Renal pelvis (tissue), 4 donors: ENCODE data around the gene CACNA1D. TPM values are rescaled to one million over a fixed set of nuclear protein-coding genes. Genes with fewer than 3 reads are reported as not detected.
"Not testable (repeated sequence)": the region's sequence is repeated elsewhere in the genome, so short reads cannot be mapped to it uniquely, and the experiment has no call there.

Experiments used
- DNase-seq: peaks from one replicate; pipeline ENCODE4 v3.0.0-alpha.2; 2013
- polyA plus RNA-seq, 3 donors: library from polyadenylated mRNA; unstranded; fragments of 120-200 nt; gene quantifications; one replicate each; pipeline ENCODE4 v1.2.1, GENCODE V29; 2013; ENCODE audit not compliant: insufficient read length in 3 of 3

CACNA1D gene
- polyA plus RNA-seq, 3 donors: 10.8 to 17.7 (median 17.5) TPM

DNA sequence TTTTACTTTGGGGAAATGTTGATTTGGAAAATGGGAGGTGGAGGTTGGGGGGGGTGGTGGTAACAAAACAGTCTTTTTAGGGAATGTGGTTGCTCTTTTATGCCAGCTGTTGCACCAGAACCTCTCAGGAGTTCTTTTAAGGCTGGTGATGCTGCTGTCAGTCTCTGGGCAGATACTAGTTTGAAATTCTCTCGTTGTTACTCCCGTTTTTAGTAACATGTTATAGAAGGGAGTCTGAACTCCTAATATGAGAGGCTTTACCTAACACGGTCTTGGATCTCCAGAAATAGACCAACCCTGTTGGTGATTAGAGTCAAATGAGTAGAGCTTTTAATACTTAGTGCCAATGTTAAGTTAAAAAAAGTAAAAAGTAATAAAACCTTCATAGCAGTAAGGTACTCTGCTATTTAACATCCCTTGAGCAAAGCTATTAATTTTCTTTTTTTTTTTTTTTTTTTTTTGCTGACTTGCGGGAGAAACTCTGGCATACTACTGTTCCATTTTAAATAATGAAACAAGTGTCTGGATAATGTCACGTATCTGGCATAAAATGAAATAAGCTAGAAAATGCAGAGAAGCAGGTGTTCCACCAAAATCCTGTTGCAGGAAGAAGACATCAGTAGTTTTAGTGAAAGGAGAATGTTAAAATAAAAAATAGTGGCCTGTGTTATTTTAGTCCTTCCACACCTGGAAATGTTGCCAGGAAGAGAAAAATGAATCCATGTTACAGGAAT, 156.7 kb downstream of the CACNA1D start:
- no peak for DNase-seq

DNA sequence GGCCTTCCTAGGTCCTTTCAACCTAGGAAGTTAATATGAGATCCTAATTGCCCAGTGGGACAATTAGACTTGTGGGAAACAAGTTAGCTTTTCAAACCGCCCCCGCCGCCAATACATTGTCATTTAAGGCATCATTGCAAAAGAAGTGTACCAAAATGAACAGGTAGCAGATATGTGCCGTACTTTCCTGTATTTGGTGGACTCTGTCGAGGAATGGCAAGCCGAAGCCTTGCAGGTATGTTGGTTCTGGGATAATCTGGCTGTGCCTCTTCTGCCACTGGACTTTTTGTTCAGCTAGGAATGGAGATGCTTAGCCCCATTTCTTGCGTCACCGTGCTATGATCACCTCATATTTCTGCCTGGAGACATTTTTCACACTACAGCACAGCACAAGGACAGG, 157.5 kb downstream of the CACNA1D start:
- no peak for DNase-seq

DNA sequence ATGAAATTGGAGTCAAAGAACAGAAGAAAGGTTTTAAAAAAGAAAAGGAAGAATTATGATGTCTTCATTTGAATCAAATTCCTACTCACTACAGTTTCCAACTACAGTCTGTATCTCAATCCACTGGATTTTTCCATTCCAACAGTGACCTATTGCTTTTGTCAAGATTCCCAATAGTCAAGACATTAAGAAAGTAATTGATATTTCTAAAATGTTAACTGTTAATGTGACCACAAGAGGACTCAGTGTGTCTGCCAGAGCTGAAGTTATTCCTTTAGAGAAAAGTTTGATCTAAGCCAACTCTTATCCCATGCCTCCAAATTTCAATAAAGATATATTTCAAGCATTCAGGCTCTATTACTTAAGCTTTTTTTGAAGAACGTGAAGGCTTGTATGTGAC, 163.2 kb downstream of the CACNA1D start:
- no peak for DNase-seq

DNA sequence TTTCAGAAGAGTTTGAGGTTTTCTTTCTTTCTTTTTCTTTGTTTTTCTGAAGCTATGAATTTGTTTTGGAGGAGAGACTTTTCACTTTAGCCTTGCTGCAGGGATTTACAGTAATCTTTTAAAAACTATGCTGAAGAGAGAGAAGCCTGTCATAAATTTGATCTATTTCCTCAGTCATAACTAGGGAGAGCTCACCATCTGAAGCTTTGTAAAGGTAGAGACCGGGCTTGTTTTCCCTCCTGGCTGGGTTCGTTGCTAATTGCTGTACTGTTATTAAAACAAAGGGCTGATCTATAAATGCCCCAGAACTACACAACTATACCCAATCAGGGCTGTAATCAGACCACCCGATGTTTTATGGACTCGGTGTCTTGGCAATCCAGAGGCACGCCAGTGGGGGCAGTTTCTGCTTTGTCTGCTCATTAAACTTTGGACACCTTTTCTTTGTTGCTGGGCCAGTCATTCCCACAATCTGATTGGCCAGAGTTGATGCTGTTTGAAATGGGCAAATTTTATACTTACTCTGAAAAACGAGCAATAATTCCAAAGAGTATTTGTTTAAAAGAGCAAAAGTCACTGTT, 164.3 kb downstream of the CACNA1D start:
- no peak for DNase-seq

DNA sequence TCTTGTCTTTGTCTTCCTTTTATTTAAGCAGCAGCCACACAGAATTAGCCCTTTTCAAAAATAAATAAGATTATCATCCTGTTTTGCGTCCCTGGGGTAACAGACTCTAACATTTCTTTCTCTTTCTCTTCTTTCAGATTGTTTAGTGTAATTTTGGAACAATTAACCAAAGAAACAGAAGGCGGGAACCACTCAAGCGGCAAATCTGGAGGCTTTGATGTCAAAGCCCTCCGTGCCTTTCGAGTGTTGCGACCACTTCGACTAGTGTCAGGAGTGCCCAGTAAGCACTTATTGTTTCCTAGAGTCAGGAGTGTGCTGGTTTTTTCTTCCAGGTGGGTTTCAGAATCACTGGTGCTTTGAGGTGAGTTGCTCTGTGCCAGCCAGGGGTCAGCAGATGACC, 165.6 kb downstream of the CACNA1D start:
- DNase-seq: no peak

DNA sequence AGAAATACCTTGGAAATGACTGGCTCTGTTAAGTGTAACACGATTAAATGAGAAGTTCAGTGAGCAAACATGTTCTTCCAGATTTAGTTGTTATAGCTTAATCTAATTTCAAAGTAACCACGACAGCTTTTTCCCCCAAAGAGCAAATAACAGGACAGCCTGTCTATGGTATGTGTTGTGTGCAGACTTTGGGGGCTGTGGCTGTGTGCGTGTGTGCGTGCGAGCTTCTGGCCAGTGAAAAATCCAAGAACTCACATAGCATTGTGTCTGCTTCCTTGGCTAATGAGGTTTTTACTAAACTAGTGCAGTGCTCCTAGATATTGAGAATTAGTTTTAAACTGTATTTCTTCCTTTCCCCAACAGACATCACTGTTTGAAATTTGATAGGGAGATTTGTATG, 167.1 kb downstream of the CACNA1D start:
- no peak for DNase-seq

DNA sequence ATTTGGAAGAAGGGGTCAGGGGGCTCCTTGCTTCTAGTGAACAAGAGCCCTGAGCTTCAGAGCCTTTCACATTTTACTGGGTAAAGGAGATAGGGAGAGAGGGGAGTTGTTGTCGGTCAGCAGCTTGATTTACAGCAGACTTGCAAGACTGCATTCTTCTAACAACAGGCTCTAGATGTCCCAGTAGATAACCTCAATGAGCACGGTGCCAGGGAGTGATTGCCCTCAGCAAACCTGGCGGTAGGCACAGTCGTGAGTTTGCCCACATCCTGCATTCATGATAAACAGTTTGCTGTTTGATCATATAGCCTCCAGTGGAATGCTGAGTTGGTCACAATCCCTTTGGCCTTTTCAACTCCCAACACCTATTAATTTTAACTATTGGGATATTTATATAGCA, 170.4 kb downstream of the CACNA1D start:
- not testable (repeated sequence) for DNase-seq

DNA sequence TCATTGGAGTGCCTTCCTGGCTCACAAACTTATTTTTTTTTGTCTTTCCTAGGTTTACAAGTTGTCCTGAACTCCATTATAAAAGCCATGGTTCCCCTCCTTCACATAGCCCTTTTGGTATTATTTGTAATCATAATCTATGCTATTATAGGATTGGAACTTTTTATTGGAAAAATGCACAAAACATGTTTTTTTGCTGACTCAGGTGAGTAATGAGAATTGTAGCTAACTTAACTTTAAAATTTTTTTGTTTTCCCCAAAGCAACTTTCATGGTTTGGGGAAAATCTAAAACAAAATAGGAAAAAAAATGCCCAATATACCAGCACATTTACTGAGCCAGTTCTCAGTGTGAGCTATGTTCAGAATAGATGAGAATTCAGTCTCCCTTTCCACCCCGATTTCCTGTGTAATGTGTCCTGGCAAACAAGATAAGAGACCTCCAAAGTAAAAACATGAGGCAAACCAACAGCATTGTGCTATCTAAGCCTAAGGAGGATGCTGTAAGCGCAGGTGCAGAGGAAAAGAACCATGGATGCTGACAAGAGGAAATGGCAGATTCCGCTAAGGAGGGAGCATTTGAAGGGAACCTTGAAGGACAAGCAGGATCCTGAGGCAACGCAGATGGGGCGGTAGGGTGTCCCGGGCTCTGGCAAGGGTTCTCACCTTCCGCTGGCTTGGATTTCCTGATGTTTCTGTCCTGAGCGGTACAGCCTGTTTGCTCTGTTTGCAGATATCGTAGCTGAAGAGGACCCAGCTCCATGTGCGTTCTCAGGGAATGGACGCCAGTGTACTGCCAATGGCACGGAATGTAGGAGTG, 171.4 kb downstream of the CACNA1D start:
- DNase-seq: no peak

DNA sequence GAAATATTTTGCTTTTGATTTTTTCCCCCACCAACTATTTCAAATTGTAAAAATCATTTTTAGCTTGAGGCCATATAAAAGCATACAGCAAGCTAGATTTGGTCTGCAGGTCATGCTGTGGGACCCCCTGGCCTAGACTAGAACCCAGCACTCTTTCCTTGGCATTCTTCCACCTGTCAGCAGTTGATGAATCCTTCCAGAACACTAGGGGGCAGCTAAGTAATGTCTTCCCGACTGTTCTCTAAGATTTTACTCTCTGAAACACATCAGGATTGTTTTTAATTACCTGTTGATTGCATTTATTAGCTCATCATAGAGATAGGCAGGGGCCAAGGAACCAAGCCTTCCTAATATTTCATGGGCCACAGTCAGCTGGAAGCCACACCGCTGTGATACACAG, 174.5 kb downstream of the CACNA1D start:
- no peak for DNase-seq

DNA sequence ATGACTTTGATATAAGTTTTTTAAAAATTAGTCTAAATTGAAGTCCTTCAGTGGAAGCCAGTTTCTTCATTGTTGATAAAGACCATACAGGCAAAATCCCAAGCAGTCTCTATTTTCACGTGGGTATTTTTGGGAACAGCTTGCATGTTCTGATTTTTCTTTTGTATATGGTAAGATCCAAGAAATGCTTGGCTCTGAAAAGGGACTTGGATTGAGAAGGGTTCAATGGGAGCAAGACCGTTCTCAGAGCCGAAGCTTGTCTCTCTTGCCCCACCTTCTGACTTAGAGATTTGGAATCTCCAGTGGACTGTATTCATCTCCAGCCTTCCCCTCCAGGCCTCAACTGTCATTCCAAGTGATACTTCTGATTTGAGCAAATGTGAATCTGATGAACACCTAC, 176.3 kb downstream of the CACNA1D start:
- no peak for DNase-seq

DNA sequence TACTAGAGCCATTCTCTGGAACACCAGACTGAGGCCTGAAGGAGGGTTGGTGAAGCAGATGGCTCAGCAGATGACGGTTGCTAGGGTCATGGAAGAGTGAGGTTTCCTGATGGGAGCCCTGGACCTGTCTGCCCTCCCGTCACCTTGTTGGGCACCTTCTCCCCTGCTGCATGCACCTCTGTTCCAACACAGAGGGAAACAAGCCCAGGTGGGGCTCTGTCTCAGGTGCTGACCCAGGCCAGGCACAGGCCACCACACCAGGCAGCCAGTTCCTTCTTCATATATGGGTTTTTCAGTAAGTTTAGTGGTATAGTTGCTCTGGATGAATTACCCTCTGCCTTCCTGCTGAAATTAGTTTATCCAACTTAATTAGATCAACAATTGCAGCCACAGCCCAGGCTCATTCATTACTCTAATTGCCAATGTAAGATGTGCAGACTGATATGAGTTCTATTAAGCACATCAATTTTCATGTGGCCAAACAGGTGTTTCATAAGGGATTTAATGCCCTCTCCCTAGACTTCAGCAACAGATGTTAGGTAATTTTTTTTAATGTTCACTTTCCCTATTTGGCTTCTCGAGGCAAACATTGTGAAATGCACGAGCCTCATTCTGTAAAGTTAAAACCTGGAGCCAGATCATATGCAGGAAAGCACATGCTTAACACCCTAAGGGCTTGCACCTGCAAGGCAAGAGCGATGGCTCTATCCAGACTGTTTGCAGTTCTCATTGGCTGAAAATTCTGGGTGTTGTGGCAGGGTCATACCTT, 177.0 kb downstream of the CACNA1D start:
- DNase-seq: no peak

DNA sequence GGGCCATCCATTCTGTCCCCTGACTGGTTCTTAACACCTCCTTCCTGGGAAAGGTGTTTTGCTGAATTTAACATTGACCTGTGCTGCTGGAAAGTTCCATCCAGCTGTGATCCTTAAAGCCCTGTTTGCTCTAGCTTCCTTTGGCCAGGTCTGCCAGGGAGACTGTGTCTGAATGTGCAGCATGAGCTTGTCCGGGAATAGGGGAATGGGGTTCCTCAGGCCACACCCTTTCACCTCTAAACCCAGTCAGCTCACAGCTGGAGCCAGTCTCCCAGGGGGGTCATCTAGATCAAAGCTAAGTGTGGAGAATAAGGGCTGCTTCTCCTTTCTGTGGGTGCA, 177.5 kb downstream of the CACNA1D start:
- DNase-seq: no peak

DNA sequence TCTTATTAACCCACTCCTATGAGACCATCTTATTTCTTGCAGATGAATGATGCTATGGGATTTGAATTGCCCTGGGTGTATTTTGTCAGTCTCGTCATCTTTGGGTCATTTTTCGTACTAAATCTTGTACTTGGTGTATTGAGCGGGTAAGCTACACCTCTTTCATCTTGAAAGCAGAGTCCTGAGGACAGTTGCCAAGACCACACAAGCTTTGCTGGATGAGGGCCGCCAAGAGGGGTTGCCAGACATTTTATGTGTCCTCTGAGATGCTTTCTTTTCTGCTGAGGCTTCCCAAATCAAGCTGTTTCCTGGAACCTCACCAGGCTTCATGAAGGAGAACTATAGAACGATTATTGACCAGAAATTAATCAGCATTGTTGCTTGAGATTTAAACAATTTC, 178.6 kb downstream of the CACNA1D start:
- peak; percentile 45 for DNase-seq

DNA sequence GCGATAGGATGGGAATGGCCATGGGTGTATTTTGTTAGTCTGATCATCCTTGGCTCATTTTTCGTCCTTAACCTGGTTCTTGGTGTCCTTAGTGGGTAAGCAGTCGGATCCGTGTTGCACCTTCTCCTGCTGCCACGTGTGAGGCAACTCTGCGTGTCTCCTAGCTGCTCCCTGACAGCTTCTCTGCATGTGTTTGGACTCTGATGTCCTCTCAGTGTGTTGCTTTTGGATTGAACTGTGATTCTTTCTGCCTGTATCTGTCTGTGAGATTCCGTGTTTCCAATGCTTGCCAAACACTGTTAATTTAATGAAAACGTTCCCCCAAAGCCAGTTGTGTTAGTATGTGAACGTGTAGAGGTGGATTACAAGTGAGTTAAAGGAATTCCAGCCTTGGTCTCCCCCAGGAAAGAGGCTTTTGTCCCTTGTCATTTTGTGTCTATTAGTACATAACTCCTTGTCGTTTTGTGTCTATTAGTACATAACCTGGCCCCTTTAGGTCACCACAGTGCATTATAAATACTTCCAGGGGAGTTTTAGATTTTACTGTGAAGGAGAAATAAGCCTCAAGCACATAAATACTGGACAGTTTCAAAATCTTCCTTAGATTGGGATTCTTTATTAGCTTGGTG, 179.4 kb downstream of the CACNA1D start:
- DNase-seq: no peak

DNA sequence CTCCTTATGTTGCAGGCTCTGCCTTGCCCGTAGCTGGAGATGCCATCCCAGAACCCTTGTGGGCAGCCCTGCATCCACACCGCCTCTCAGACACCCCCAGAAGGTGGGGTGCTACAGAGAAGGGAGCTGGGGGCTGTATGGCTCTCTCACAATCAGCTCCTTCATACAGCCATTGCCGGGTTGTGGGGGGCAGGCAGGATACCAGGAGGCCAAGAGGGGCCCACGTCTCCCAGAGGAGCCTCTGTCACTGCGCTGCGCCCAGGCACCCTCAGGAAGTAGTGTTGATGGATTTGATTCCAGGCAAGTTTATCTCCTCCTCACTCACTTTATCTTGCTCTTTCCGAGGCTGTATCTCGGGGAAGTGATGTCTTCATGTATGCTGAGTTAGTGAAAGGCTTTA, 180.2 kb downstream of the CACNA1D start:
- no peak for DNase-seq

DNA sequence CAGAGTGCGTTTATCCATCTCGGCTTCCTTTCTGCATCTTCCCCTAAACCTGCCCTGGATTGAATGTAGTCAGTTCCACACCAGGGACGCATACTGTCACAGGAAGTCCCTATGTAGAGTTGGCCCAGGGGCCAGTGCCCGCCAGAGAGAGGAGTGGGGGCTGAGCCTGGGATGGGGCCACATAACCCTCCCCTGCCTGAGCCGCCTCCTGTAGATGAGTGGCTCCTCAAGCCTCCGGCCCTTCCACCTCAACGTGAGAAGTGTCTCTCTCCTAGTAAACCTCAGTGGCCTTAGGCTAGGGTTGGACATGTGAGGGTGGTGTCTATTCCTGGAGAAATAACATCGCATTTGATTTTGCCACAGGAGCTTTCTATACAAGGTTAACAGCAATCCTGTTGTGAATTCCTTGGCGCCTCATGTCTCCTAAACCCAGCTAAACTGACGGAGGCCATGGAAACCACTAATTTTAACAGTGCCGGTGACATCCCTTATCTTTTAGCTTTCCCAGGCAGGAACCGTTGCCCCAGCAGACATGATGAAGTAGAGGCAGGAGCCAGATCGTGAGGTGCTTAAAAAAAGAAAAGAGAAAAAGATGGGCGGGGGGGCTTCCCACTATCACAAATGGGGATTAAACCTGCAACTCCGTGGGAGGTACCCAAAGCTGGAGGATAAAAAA, 180.7 kb downstream of the CACNA1D start:
- no peak for DNase-seq

DNA sequence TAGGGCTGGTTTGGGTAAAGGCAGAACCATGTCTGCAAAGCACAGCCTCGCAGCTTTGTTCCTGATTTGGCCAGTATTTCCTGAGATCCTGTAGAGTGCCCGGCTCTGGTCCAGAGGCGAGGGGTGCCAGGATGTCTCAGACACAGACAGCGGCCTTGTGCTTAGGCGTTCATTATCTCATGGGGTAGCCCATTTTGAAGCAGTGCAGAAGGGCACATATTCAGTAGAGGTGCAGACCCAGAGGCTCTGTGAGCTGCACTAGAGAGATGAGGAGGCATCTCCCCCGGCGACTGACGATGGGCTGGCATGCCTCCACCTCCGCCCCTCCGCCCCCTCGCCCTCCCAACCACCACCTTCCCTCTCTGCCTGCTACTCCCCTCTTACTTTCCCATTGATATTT, 181.5 kb downstream of the CACNA1D start:
- DNase-seq: no peak

DNA sequence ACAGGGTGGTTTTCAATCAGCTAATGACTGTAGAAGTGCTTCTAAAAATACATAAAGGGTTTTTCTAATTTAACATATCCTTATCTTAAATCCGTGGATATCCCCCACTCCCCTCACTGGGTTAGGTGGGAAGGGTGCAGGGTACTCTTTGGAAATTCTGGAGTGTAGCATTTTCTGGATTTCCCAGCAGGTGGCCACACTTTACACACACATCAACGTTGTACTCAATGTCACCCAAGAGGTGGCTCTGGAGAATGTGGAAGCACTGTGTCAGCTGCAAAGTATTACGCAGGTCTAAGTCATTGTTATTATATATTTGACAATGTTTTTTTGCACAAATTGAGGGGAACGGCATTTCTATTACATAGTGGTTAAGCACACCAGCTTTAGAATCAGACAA, 183.0 kb downstream of the CACNA1D start:
- DNase-seq: no peak

DNA sequence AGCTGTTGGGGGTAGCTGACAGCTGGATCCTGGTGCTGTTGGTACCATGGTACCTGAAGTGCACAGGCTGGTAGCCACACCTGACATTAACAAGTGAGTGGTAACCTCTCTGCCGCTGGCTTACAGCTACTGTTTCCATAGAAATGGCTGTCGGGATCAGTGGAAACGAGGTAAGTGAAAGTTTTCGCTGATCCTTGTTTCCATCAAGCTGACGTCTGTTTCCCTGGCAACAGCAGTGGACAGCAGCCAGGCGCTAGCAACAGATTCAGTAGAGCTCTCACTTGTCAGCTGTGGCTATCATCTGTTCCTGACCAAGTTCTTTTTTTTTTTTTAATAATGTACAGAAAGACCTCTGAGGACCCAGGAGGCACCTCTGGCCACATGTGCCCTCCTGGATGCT, 185.6 kb downstream of the CACNA1D start:
- peak; percentile 84 for DNase-seq

DNA sequence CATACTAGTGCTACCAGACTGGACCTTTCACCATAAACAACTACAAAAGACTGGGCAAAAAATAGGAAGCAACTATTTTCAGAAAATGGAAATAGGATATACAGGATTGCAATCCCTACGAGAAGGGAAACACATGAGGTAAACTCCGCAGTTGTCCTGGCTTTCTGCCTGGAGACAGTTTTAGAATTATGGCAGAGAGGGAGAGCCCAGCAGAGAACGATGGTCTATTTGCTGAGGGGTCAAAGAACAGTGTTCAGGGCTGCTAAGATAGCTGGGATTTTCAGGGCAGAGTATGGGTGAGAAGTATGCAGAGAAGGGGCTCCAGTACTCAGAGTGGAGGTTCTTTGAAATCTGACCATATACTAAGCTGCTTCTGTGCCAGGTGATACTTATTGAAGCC, 188.4 kb downstream of the CACNA1D start:
- no peak for DNase-seq

DNA sequence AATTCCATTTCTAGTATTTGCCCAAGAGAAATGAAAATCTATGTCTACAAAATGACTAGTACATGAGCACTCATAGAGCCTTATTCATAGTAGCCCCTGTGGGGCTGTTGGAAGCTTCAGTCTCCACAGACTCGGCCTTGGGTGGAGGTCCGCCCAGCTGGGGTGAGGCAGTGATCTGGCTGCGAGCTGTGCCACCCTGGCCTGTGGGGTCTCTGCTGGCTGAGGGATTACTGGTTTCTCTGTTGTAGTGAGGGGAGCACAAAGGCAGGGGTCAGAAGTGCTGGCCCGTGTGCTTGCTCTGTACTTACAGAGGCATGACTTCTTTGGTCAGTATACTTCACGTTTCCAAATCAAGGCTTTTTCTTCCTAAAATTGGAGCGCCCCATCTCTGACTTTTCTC, 193.7 kb downstream of the CACNA1D start:
- DNase-seq: no peak
